NCI-H1417 (cell line): ENCODE measurements around the gene TENT5D.
"Not testable (repeated sequence)": the region's sequence is repeated elsewhere in the genome, so short reads cannot be mapped to it uniquely, and the experiment has no call there.

Experiments
- DNase-seq, 3 experiments: peaks; one replicate each; lab custom pipeline; 2025; lab: John Stamatoyannopoulos, UW

TENT5D gene

DNA sequence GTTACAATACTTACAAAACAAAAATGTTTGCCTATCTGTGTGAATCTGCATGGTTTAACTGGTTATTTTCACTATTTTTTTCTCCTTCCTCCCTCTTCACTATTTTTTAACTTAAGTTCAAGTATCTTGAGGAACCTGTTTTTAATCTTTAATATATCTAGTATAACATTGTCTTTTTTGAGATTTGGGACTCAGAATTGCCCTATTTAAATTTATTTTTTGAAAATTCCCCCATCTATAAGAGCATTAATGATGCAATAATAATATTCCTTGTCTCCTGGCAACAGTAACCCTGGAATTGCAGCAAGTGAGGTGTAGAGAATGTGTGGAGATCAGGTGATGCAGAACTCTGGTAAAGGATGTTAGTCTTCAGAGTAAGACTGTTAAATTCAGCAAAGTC is at the start of gene TENT5D:
Gene TENT5D, plus strand, starts transcription at position 301 of the 400 bp plus-strand sequence. CDS start 22,093 bp downstream, outside the sequence.
- DNase-seq = no peak

GRCh38 chrX:80385651-80386050 is 34.6 kb upstream of the TENT5D start:
- DNase-seq = not testable (repeated sequence)

- no peak for DNase-seq
These were observed 32.0 kb upstream of the TENT5D start for GRCh38 chrX:80388206-80388605.

GRCh38 chrX:80412042-80412441 is 8.2 kb upstream of the TENT5D start:
- no peak for DNase-seq

DNA sequence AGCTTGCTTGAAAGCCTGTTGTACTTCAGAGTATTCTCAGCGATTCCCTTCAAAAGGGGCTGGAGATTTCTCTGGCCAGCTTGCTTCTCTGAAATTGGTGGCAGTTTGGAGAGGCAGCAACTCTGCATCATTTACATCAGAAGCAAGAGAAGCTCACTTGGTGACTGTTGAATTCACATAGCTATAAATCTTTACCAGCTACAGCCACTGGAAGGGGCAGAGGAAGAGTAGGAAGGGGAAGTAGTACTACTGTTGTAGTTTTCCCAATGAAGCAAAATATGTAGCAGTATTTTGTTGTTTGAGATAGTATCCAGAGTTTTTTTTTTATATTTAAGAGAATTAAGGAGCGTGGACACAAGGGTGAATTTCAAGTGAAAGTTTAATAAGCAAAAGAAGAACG is 2.8 kb downstream of the TENT5D start:
- DNase-seq = no peak

DNA sequence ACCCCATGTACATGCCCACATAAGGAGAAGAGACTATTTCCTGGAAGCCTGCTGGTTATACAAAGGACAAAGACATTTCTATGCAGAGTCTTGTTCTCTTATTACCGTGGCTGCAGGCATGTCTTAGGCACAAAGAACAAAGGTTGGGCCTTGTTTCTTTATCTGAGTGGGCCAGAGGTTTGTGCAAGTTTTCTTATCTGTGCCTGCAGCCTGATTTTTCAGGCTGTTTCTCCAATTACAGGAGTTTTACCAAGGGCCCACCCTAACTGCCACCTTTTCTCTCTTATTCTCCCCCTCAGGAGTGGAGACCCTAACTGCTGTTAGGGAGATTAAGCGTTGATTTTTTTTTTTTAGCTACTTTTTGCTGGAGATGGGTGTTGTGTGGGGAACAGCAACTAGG is 3.5 kb downstream of the TENT5D start:
- DNase-seq = no peak

- peak in 1 of 3 experiments; percentile 15 for DNase-seq
These were observed 10.7 kb downstream of the TENT5D start for GRCh38 chrX:80430826-80431504.

DNA sequence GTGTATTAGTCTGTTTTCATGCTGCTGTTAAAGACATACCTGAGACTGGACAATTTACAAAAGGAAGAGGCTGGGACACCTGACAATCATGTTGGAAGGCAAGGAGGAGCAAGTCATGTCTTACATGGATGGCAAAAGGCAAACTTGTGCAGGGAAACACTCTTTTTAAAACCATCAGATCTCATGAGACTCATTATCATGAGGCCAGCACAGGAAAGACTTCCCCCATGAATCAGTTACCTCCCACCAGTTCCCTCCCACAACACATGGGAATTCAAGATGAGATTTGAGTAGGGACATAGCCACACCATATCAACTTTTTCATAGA is 11.2 kb downstream of the TENT5D start:
- DNase-seq = no peak

GRCh38 chrX:80432441-80432840 is 12.2 kb downstream of the TENT5D start:
- DNase-seq = no peak

DNA sequence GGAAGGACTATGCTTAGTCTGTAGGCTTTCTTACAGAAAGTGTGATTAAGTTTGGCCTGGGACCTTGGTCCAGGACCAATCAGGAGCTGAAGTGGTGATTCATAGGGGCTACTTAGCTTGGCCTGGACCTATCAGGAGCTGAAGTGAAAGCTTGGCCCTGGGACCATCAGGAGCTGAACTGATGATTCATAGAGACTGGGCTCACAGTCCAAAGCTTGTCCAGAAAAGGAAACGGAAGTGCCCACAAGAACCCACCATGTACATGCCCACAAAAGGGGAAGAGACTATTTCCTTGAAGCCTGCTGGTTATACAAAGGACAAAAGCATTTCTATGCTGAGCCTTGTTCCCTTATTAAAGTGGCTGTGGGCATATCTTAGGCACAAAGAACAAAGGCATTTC is 12.6 kb downstream of the TENT5D start:
- DNase-seq = no peak

GRCh38 chrX:80468166-80468565 is 47.9 kb downstream of the TENT5D start:
- not testable (repeated sequence) for DNase-seq

DNA sequence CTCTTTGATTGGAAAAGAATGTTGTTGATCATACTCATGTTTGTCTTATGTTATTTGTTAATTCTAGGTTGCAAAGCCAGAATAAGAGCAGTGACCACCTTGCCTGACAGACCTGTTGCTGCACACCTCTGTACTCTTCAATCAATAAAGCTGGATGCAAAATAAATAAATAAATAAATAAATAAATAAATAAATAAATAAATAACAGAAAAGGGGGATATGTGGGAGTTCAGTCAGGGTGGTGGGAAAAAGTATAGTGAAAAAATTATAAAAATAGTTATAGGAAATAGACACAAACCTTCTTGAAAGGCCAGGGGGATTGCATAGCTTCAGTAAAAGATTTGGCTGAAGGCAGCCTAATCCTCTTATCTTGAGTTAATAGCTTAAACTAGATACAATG is 51.3 kb downstream of the TENT5D start:
- DNase-seq = no peak

DNA sequence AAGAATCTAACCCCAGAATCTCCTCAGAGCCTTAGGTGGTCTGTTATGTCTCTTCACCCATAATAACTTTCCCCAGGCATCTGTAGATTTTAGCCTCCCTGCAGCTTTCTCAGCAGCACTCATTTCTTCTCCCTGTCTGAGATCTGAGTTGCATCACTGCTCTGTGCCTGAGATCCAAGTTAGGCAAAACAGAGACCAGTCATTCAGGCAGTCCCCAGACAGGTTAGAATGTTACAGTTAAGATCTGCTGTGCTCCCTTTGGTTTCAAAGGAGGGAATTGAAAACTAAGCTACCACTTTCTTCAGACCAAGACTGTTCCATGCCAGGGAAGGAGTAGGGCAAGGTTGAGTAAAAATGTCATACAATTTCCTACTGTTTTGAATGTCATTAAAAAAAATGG is 65.3 kb downstream of the TENT5D start:
- no peak for DNase-seq

DNA sequence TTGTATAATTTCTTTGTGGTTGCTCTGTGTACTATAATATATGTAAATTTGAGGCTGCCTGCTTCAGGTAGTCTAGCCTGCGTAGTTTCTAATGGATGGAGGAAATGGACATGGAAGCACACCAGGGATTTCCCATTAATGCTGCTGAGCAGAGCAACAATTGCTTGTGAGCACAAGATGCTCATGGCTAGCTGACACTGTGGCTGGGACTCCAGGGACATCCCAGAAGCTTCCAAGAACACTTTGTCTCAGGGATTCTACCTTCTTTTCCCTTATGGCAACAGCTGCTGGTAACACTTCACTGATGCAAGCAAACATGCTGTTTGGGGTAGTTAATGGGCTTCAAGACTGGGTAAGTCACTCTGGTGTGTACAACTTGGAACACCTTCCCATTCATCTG is 66.1 kb downstream of the TENT5D start:
- DNase-seq = no peak

DNA sequence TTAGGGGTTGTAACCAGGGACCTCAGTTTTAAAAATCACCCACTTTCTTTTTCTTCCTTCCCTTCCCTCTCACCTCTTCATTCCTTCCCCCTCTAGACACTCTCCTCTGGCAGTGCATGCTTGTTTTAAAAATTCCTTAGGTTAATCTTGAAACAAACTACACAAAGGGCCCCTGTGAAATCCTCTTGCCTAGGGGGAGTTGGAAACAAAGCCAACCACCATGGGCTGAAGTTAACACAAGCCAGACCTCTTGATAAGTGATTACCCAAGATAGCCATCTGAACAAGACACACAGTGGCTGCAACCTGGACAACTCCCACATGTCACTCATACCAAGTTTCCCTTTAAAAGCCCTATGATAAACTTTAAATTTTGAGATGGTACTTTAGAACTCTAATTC is 68.9 kb downstream of the TENT5D start:
- DNase-seq = no peak
